Neuronal stem cell (in vitro differentiated cells): ENCODE data around the gene FTCD.
A peak's percentile ranks its signal among the peaks of the same experiment; 100 is the strongest.
"Not testable (repeated sequence)": the region's sequence is repeated elsewhere in the genome, so short reads cannot be mapped to it uniquely, and the experiment has no call there.

ENCODE experiments used
- DNase-seq: peaks from one replicate; pipeline ENCODE4 v3.0.0-alpha.2; 2013; ENCODE audit warnings: low spot score
- H2AFZ ChIP-seq: one replicate; pipeline ENCODE4 v1.6.1; 2013; ENCODE audit warnings: mild to moderate bottlenecking, low read length, inconsistent platforms
- H2AK5ac ChIP-seq: 2 replicates; pipeline ENCODE4 v1.6.1; 2013; ENCODE audit warnings: low read depth, mild to moderate bottlenecking, inconsistent platforms, low read length, moderate library complexity, mixed read lengths
- H2BK120ac ChIP-seq: 2 replicates; pipeline ENCODE4 v1.6.1; 2013; ENCODE audit warnings: low read depth, mild to moderate bottlenecking, inconsistent platforms, low read length, moderate library complexity, mixed read lengths
- H2BK12ac ChIP-seq: one replicate; pipeline ENCODE4 v1.6.1; 2013; ENCODE audit warnings: low read length, inconsistent platforms
- H2BK15ac ChIP-seq: 2 replicates; pipeline ENCODE4 v1.6.1; 2013; ENCODE audit warnings: mild to moderate bottlenecking, low read length, inconsistent platforms, mixed read lengths
- H2BK5ac ChIP-seq: one replicate; pipeline ENCODE4 v1.6.1; 2013; ENCODE audit warnings: inconsistent platforms, mild to moderate bottlenecking, low read length, moderate library complexity
- H3K14ac ChIP-seq: one replicate; pipeline ENCODE4 v1.6.1; 2013; ENCODE audit warnings: low read length, inconsistent platforms
- H3K18ac ChIP-seq: 2 replicates; pipeline ENCODE4 v1.6.1; 2013; ENCODE audit warnings: low read length, inconsistent platforms
- H3K23ac ChIP-seq: 2 replicates; pipeline ENCODE4 v1.6.1; 2013; ENCODE audit warnings: low read depth, mild to moderate bottlenecking, mixed read lengths, low read length, inconsistent platforms; ENCODE audit not compliant: poor library complexity
- H3K27ac ChIP-seq: replicated peaks from 3 replicates; pipeline ENCODE4 v1.5.1; 2013; ENCODE audit warnings: low read length, inconsistent platforms
- H3K27me3 ChIP-seq, 3 experiments: 2 replicates each; pipeline ENCODE4 v1.6.1; 2013; ENCODE audit warnings: low read length in 3 of 3, mild to moderate bottlenecking in 2 of 3, inconsistent platforms in 1 of 3, low read depth in 1 of 3, mixed read lengths in 1 of 3, moderate library complexity in 1 of 3; ENCODE audit not compliant: control insufficient read depth in 3 of 3, insufficient read depth in 3 of 3
- H3K36me3 ChIP-seq, 2 donors: replicated peaks in 1 of 2; 2 replicates each; pipeline ENCODE4 v1.6.1; 2013; ENCODE audit warnings: low read length in 2 of 2; ENCODE audit not compliant: control insufficient read depth in 2 of 2, insufficient read depth in 2 of 2
- H3K4ac ChIP-seq: 2 replicates; pipeline ENCODE4 v1.6.1; 2013; ENCODE audit warnings: inconsistent platforms, mild to moderate bottlenecking, low read length, moderate library complexity
- H3K4me1 ChIP-seq, 2 donors: 1 replicate in 1 of 2; 2 replicates in 1 of 2; pipeline ENCODE4 v1.6.1; 2013; ENCODE audit warnings: low read length in 2 of 2, low read depth in 1 of 2; ENCODE audit not compliant: control insufficient read depth in 2 of 2, insufficient read depth in 1 of 2
- H3K4me2 ChIP-seq: one replicate; pipeline ENCODE4 v1.6.1; 2013; ENCODE audit warnings: mild to moderate bottlenecking, low read length, inconsistent platforms; ENCODE audit not compliant: insufficient read depth, poor library complexity, severe bottlenecking
- H3K4me3 ChIP-seq, 2 donors: 2 replicates each; pipeline ENCODE4 v1.5.1; 2013; ENCODE audit warnings: low read length in 2 of 2, mild to moderate bottlenecking in 2 of 2, inconsistent platforms in 1 of 2, moderate library complexity in 1 of 2
- H3K79me1 ChIP-seq: one replicate; pipeline ENCODE4 v1.6.1; 2013; ENCODE audit warnings: low read depth, mild to moderate bottlenecking, inconsistent platforms, low read length, moderate library complexity
- H3K9ac ChIP-seq: one replicate; pipeline ENCODE4 v1.6.1; 2013; ENCODE audit warnings: mild to moderate bottlenecking, low read depth, low read length, inconsistent platforms; ENCODE audit not compliant: poor library complexity
- H3K9me3 ChIP-seq, 2 donors: replicated peaks in 1 of 2; 2 replicates each; pipeline versions ENCODE3 to v1.6.1; 2013; ENCODE audit warnings: low read length in 2 of 2, mild to moderate bottlenecking in 2 of 2, inconsistent platforms in 1 of 2, low read depth in 1 of 2, mixed read lengths in 1 of 2, moderate library complexity in 1 of 2; ENCODE audit not compliant: control insufficient read depth in 2 of 2, insufficient read depth in 1 of 2
- H4K8ac ChIP-seq: one replicate; pipeline ENCODE4 v1.6.1; 2013; ENCODE audit warnings: low read depth, mild to moderate bottlenecking, inconsistent platforms, low read length, moderate library complexity
- H4K91ac ChIP-seq: one replicate; pipeline ENCODE4 v1.6.1; 2013; ENCODE audit warnings: low read length, low read depth, mild to moderate bottlenecking, inconsistent platforms; ENCODE audit not compliant: poor library complexity
- WGBS, 2 donors: extraction: QIAGEN DNeasy Blood & Tissue Kit; methylation state at CpG; one replicate each; pipeline ENCODE4 v1.1.7; 2013; ENCODE audit warnings: missing lambda C conversion rate in 2 of 2, mixed read lengths in 1 of 2; ENCODE audit not compliant: insufficient read length in 2 of 2, insufficient replicate concordance in 1 of 2; ENCODE audit errors: extremely low coverage in 2 of 2; 5-methylcytosine and 5-hydroxymethylcytosine counted together

FTCD gene

GRCh38 chr21:46140352-46141003 lies 14.9 kb downstream of the FTCD start:
- peak overlapping the region; percentile 25 for H3K23ac ChIP-seq
- H2AK5ac ChIP-seq, H2BK5ac ChIP-seq, H3K9me3 ChIP-seq, H3K4me1 ChIP-seq, DNase-seq, H3K4me2 ChIP-seq, H3K79me1 ChIP-seq, H2BK15ac ChIP-seq, H3K36me3 ChIP-seq, H3K18ac ChIP-seq, H3K14ac ChIP-seq, H2BK120ac ChIP-seq, H3K27ac ChIP-seq, H2AFZ ChIP-seq, H3K4ac ChIP-seq, H3K4me3 ChIP-seq, H2BK12ac ChIP-seq, H3K9ac ChIP-seq, H4K91ac ChIP-seq: not testable (repeated sequence)
- peak overlapping the region; percentile 82 for H4K8ac ChIP-seq
- H3K27me3 ChIP-seq: peaks cover 0 to 16% (median 6%) of the 10 kb centered on the region in 3 experiments
- WGBS, 2 donors: no CpG with 5 or more reads among the region's 29 CpGs

DNA sequence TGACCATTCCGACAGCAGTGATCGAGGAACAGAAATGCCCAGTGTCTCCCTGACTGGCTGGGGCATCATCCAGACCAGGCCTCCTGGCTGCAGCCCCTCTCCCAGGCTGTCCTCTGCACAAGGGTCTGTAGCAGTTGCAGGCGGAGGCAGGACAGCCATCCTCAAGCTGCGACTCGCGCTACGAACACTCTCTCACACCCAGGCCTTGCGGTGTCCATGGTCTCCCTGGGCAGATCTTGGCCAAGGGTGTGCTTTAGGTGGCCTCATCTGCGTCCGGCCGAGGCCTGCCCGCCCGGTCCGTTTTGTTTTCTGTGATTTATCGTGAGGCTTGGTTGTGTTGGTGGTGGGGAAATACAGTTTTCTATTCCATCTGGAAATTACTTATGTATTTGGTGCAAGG lies 15.7 kb downstream of the FTCD start:
- Histone ChIP-seq H3K27ac (no peak overlapping the region), H3K4ac (no peak overlapping the region), H3K9ac (no peak overlapping the region), H3K9me3 (peaks cover 5 to 7% of the 10 kb centered on the region in 2 donors), H2BK12ac (peak overlapping the region; percentile 73), H3K18ac (peak overlapping the region; percentile 71), H3K36me3 (no peaks in the 10 kb centered on the region), H3K4me3 (no peak overlapping the region), H3K4me2 (no peak overlapping the region), H3K4me1 (peaks cover 9% of the 10 kb centered on the region in 2 donors), H2AFZ (no peak overlapping the region), H3K23ac (peak overlapping the region; percentile 89), H3K14ac (no peak overlapping the region), H4K8ac (peak overlapping the region; percentile 17), H4K91ac (no peak overlapping the region), H3K79me1 (no peaks in the 10 kb centered on the region), H3K27me3 (peaks cover 0 to 16% (median 6%) of the 10 kb centered on the region in 3 experiments), H2BK5ac (no peak overlapping the region), H2AK5ac (no peak overlapping the region), H2BK120ac (no peak overlapping the region), H2BK15ac (peak overlapping the region; percentile 67)
- DNase-seq: no peak
- no CpG with 5 or more reads among the region's 15 CpGs for WGBS, 2 donors

DNA sequence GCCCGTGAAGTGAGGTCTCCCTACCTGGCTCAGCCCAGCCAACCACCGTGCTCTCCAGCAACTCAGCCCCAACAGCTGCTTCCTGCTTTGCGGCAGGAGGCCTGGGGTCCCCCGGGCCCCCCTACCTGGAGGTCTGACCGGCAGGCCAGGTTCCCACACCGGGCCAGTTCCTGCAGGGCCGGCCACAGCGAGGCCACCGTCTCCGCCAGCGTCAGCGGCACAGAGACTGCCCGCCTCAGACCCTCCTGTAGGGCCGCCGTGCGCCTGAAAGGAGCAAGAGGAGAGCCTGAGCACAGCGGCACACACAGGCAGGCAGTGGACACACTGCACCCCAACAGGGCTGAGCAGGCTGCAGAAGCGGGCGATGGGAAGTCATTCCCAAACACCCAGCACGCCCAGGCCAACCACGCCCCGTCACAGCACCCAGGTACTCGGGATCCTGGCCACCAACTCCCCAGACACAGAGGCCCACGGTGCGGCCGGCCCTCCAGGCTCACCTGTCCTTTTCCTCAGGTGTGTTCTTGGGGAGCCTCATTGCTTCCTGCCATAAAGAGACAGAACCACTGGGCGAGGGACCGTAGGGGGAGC lies 16.9 kb downstream of the FTCD start:
- Histone ChIP-seq H3K4ac (no peak overlapping the region), H2BK120ac (no peak overlapping the region), H3K9ac (no peak overlapping the region), H3K27ac (no peak overlapping the region), H3K4me1 (peaks cover 7% of the 10 kb centered on the region in 2 donors), H2AFZ (no peak overlapping the region), H3K14ac (peak overlapping the region; percentile 38), H3K27me3 (peaks cover 0 to 16% (median 6%) of the 10 kb centered on the region in 3 experiments), H3K36me3 (no peaks in the 10 kb centered on the region), H4K8ac (peak overlapping the region; percentile 23), H3K4me3 (no peak overlapping the region), H3K9me3 (peaks cover 5 to 6% of the 10 kb centered on the region in 2 donors), H4K91ac (no peak overlapping the region), H2AK5ac (peak overlapping the region; percentile 61), H2BK15ac (no peak overlapping the region), H3K18ac (peak overlapping the region; percentile 65), H2BK5ac (no peak overlapping the region), H3K79me1 (no peaks in the 10 kb centered on the region), H3K23ac (no peak overlapping the region), H3K4me2 (no peak overlapping the region), H2BK12ac (peak overlapping the region; percentile 6)
- no CpG with 5 or more reads among the region's 28 CpGs for WGBS, 2 donors
- no peak for DNase-seq

GRCh38 chr21:46137908-46138307 lies 17.5 kb downstream of the FTCD start:
- H3K9me3 ChIP-seq: peaks cover 5 to 6% of the 10 kb centered on the region in 2 donors
- no peak overlapping the region for H3K9ac ChIP-seq
- no peak for DNase-seq
- H2BK5ac ChIP-seq: no peak overlapping the region
- H3K4me3 ChIP-seq: no peak overlapping the region
- no peak overlapping the region for H2BK120ac ChIP-seq
- H3K79me1 ChIP-seq: no peaks in the 10 kb centered on the region
- peak overlapping the region; percentile 53 for H3K4ac ChIP-seq
- H3K18ac ChIP-seq: no peak overlapping the region
- no peak overlapping the region for H2AFZ ChIP-seq
- H2BK15ac ChIP-seq: no peak overlapping the region
- no peak overlapping the region for H3K27ac ChIP-seq
- H3K36me3 ChIP-seq: no peaks in the 10 kb centered on the region
- no peak overlapping the region for H3K23ac ChIP-seq
- no CpG with 5 or more reads among the region's 7 CpGs for WGBS, 2 donors
- no peak overlapping the region for H3K4me2 ChIP-seq
- H4K8ac ChIP-seq: no peak overlapping the region
- peaks cover 0 to 15% (median 6%) of the 10 kb centered on the region in 3 experiments for H3K27me3 ChIP-seq
- H3K4me1 ChIP-seq: peaks cover 5 to 7% of the 10 kb centered on the region in 2 donors
- H4K91ac ChIP-seq: no peak overlapping the region
- no peak overlapping the region for H2BK12ac ChIP-seq
- no peak overlapping the region for H2AK5ac ChIP-seq
- no peak overlapping the region for H3K14ac ChIP-seq
